HG02588 (cell line): ENCODE data around the gene LTA.
"Not testable (repeated sequence)": the region's sequence is repeated elsewhere in the genome, so short reads cannot be mapped to it uniquely, and the experiment has no call there.

Source experiments
- ATAC-seq: cut with Tn5 transposase; IDR thresholded peaks from one replicate; pipeline ENCODE4 v1.9.1; 2021; ENCODE audit warnings: mild to moderate bottlenecking, moderate library complexity; ENCODE audit not compliant: unreplicated experiment

Gene LTA

DNA sequence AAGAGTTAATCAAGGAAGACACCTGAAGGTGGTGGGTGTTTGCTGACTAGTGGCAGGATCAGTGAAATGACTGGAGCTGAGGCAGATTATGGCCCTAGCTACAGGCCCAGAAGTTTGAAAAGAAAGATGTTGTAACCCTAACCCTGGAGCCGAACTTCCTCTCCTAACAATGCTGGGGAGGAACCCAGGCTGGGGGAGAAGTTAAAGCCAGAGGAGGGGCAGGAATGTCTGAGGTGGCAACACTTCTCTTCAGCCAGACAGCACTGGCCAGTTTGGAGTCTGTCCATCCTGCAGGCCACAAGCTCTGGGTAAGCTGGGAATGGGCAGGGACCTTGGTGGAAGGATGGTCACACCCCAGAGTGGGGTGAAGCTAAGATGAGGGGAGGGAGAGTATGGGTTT lies 13.9 kb downstream of the LTA start, which contains the start of gene LST1:
Gene LST1 (plus strand): TSS at position 270 of the 400 bp plus-strand sequence. CDS start 1,023 bp downstream, outside the sequence.
- ATAC-seq, result no peak

DNA sequence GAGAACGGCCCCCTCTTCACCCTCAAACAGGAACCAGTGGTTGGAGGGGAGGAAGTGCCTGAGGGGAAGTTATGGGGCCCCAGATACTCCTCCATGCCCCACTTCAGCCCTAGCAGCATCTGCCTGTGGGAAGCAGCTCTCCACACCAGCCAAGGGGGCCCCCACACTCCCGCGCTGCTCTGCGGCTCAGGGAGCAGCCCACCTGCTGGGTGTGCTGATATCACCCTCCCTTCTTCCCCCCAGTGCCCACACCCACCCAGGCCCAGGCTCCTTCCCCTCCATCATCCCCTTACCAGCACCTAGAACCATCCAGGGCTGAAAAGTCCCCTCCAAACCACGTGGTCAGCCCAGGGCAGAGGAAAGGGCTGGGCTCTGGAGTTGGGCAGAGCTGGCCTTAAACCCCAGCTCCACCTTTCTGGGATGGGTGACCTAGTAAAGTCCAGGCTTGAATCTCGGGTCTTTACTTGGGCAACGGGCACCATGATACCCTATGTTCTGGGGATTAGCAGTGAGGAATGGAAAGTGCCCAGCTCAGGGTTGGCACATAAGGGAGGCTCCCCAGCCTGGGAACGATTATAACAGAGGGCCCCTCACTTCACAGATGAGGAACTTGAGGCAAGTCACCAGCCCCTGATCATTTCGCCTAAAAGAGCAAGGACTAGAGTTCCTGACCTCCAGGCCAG lies 14.7 kb downstream of the LTA start:
- ATAC-seq, result no peak

GRCh38 chr6:31587791-31588777 lies 16.0 kb downstream of the LTA start:
- no peak for ATAC-seq

- ATAC-seq, result no peak
Observed at GRCh38 chr6:31588871-31589650, 17.0 kb downstream of the LTA start.

GRCh38 chr6:31590691-31591090 lies 18.6 kb downstream of the LTA start:
- not testable (repeated sequence) for ATAC-seq

- ATAC-seq, result no peak
Observed at GRCh38 chr6:31592396-31592771, 20.3 kb downstream of the LTA start.

DNA sequence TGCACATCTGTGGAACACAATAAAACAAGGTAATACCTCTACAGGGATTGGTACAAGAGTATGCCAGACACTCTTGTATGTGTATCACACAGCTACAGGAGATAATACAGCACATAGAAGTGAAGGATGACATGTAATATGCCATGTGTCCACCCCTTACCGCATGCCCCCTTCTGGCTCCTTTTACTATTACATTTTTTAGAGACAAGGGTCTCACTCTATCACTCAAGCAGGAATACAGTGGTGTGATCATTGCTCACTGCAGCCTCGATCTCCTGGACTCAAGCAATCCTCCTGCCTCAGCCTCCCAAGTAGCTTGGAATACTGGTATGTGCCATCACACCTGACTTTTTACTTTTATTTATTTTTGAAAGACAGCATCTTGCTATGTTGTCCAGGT lies 24.9 kb downstream of the LTA start:
- no peak for ATAC-seq

GRCh38 chr6:31607317-31607716 lies 35.2 kb downstream of the LTA start:
- no peak for ATAC-seq

- ATAC-seq, result no peak
Observed at GRCh38 chr6:31609519-31610406, 37.7 kb downstream of the LTA start.

GRCh38 chr6:31610968-31611367 lies 38.9 kb downstream of the LTA start:
- ATAC-seq, result no peak

DNA sequence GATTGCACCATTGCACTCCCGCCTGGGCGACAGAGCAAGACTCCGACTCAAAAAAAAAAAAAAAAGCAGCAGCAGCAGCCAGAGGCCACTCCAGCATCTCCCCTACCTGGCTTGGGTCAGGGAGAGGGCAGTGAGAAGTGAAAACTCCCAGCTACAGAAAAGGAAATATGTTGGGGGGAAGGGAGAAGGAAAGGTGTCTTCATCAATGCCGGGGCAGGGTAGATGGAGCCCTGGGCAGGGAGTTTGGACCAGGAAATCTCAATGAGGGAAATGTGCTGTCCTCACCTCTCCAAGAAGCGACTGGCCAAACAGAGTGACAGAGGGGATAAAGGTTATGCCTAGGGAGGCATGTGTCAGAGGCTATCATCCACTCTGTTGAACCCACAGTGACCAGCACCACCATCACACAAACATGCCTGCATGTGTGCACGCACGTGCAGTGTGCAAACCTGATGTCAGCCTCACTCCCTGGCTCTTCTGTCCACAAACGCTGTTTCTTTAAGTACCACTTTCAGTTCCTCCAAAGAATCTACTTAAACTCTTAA lies 42.1 kb downstream of the LTA start:
- no peak for ATAC-seq

DNA sequence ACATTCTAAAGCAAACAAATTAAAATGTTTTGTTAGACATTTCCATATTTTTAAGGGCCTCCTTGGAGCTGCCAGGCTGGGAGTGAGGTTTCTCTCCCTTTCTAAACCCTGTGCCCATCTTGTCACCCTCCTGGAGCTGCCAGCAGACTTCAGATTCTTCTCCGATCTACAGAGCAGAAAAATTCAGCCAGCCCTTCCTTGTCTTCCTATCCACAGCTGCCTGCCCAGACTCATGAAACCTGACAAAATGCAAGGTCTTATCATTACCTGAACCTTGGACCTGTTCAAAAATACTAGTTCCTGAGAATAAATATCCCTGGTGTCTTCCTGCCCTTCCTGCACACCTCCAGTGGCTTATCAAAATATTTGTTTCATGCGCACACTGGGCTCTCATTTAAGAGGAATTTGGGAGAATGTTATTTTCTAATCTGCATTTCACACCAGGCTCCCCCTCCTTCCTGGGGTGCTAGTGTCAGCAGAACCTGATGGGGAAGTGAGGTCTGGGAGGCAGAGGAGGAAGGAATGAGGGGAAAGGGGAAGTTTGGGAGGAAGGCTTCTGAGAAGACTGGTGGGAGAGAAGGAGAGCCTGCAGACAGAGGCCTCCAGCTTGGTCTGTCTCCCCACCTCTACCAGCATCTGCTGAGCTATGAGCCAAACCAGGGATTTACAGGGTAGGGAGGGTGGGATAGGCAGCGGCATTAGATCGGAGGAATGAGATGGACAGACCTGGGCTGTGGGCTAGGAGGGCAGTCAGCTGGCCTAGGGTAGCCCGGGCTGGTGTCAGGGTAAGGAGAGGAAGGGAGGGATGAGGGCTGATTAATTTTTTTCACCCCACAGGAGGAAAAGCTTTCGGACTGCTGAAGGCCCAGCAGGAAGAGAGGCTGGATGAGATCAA lies 42.8 kb downstream of the LTA start, which contains the start of gene AIF1:
Gene AIF1 (plus strand): TSS at position 551 of the 895 bp plus-strand sequence. CDS start 96 bp downstream, at position 647.
- no peak for ATAC-seq

DNA sequence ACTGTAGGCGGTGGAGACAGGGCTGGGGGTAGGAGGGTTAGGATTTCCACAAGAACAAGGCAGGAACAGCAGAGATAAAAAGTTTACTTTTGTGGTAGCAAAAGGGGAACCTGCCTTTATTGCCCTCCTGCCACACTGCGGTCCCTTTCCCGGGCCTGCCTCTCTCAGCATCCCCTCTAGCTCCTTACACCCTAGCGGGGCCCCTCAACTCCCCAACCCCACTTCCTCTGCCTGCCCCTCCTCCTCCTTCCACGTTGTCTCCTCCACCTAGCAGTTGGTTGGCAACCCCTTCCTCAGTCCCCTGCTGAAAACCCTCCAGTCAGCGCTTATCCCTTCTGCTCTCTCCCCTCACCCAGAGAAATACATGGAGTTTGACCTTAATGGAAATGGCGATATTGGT lies 43.7 kb downstream of the LTA start:
- ATAC-seq, result no peak

DNA sequence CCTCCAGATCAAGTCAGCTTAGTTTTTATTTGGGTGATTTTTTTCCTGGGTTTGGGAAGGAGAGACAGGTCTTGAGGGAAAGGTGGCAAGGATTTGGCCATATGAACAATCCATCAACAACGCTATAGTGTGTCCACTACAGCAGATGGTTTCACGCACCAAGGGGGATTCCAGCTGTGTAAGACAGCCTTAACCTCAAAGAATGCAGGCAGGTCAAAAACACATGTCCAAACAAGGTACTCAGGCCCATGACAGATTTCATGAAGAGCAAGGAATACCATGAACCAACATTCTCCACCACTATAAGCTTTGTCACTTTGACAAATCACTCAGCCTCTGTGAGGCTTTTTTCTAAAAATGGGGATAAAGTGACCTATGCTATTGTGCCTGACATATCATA lies 44.9 kb downstream of the LTA start:
- no peak for ATAC-seq

DNA sequence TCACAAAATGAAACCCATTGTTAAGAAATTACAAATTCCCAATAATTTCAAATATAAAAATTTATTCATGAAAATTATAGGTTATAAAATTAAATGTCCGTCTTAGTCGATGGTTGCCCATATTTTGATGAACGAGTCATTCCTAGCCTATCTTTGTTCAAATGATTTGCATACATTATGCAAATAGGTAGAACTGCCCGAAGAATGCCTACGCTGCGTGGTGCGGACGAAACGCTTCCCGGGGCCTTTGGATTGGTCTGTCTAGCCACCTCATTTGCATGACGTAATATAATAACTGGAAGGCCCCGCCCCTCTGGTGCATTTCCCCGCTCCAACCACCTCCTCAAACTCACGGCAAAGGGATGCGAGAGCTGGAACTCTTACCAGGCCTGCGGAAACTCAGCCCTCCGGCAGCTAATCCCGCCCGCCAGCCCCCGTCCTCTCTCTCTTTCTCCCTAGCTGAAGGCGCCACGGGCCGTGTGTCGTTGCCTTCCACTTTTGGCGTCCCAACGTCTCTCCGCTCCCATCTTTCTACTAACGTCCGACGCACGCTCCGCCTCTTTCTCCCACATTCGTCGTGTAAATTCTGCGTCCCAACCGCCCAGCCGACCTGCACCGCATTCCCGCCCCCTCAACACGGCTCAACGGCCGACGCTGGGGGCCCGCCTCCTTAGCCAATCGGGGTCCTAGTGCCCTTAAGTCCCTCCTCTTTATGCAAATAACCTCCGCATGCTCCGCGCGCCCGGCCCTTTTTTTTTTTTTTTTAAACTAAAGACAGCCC lies 47.9 kb downstream of the LTA start:
- ATAC-seq, result peak; percentile 74

- peak; percentile 61 for ATAC-seq
Observed at GRCh38 chr6:31620586-31621319, 48.7 kb downstream of the LTA start, which contains the start of gene PRRC2A. Gene PRRC2A (plus strand): TSS chr6:31620715. CDS start chr6:31622790, 2,075 bp downstream.

GRCh38 chr6:31621320-31621939 lies 49.3 kb downstream of the LTA start:
- ATAC-seq, result no peak
